ENCODE measurements around the gene CHRND.
"Not testable (repeated sequence)": the region's sequence is repeated elsewhere in the genome, so short reads cannot be mapped to it uniquely, and the experiment has no call there.

CHRND gene

DNA sequence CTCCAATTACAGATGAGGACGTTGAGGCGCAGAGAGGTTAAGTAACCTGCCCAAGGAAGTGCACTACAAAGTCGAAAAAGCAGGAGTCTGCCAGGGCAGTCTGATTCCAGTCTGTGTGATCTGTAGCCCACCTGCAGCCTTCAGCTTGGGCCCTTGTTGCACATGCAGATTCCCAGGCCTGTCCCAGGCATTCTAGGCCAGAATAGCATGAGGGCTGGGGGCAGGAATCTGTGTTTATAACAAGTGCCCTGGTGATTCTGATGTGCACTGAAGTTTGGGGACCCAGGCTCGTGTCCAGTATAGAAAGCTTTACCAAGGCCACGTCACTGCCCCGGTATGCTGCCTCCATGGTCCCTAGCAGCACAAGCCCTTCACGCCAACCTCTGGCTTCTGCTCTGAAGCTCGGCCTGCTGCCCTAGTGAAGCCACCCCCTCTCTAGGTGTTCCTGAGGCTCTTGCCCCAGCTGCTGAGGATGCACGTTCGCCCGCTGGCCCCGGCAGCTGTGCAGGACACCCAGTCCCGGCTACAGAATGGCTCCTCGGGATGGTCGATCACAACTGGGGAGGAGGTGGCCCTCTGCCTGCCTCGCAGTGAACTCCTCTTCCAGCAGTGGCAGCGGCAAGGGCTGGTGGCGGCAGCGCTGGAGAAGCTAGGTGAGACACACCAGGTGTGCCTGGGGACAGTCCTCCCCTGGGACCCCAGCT, 18.1 kb downstream of the CHRND start:
- no peak for DNase-seq

DNA sequence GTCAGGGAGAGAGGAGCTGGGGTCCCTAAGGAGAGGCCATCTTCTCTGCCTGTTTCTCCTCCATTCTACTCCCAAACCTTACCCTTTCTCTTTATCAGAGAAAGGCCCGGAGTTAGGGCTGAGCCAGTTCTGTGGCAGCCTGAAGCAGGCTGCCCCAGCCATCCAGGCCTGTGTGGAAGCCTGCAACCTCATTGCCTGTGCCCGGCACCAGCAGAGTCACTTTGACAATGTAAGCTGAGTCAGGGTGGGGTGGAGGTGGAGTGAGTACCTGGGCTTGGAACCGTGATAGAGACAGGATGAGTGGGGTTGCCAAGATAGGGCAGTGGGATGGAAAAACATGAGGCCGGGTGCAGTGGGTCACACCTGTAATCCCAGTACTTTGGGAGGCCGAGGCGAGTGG, 18.7 kb downstream of the CHRND start:
- DNase-seq: no peak

DNA sequence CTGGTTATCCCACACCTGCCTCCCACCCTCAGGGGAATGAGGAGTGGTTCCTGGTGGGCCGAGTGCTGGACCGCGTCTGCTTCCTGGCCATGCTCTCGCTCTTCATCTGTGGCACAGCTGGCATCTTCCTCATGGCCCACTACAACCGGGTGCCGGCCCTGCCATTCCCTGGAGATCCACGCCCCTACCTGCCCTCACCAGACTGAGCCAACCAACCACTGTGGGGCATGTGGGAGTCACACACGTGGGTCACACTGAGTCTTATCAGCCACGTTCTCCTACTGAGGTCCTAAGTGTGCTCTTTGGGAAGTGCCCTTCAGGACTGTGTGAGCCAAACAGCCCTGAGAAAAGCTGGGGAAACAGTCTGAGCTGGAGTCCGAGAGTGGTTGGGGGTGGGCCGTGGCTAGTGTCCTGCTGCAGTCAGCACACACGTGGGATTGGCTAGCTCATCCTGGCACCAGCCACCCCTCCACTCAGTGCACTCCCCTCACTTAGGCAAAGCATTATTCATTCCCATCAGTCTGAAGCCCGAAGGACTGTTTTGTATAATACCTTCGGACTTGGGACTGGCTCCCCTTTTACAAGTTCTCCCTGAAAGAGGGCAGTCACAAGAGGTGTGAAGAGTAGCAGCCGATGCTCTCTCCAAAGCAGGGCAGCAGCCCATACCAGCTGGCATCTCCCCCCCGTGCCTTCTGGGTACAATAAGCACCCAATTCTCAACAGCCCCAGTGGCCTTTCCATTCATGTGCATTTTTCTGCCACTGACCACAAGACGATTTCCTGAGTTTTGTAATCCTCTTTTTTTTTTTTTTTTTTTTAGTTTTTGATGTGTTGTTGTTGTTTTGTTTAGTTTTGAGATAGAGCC, 19.8 kb downstream of the CHRND start:
- no peak for DNase-seq

DNA sequence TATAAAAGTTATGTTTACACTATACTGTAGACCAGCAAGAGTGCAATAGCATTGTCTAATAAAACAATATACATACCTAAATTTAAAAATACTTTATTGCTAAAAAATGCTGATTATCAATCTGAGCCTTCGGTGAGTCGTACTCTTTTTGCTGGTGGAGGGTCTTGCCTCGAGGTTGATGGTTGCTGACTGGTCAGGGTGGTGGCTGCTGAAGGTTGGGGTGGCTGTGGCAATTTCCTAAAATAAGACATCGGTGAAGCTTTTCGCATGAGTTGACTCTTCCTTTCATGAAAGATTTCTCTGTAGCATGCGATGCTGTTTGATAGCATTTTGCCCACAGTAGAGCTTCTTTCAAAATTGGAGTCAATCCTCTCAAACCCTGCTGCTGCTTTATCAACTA, 22.0 kb downstream of the CHRND start:
- no peak for DNase-seq

DNA sequence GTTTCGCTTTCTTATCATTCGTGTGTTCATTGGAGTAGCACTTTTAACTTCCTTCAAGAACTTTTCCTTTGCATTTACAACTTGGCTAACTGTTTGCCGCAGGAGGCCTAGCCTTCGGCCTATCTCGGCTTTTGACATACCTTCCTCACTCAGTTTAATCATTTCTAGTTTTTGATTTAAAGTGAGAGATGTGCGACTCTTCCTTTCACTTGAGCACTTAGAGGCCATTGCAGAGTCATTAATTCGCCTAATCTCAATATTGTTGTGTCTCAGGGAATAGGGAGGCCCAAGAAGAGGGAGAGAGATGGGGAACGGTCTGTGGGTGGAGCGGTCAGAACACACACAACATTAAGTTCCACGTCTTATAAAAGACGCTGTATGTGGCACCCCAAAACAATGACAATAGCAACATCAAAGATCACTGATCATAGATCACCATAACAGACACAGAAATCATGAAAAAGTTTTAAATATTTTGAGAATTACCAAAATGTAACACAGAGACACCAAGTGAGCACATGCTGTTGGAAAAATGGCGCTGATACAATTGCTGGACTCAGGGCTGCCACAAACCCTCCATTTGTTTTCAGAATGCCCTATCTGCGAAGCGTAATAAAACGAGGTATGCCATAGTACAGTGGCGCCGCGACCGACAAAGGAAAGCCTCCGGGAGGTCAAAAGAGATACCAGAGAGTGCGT, 23.8 kb downstream of the CHRND start:
- no peak for DNase-seq

DNA sequence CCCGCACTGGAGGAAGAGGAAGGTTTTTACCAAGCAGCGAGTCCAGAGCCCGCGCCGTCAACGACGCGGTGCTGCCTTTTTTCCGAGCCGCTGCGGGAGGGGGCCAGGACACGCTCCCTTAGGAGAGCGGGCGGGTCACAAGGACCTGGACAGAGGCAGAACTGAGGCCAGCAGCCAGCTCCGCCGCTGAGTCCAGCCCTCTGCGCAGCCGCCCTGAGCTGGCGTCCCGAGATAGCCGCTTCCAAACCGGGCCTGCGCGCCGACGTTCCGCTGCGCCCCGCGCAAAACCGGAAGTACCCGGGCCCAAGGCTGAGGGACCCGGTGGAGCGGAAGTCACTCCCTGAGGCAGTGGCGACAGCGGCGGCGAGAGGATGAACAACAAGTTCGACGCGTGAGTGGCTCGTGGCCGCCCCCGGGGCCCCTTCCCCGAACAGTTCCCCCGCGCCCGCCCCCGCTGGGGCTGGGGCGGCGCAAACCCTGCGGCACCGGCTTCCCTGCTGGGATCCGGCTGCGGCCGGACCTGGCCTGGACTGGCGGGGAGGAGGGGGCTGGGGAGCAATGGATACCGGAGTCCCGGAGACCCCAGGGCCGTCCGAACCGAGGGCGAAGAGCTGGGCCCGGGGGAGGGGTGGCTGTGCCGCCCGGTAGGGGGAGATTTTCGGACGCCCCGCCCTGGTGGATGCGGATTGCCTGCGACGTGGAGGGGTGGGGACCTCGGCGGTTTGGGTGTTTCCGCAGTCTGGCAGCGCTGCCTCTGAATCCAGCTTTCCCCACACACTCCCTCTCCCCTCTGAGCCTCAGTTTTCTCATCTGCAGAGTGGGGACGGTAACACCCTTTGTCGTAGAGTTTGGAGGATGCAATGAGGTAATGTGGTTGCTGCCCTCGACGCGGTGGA, 24.6 kb downstream of the CHRND start, which contains the start of the genes EIF4E2 and TIGD1:
EIF4E2 (plus strand) TSS at position 336 of the 896 bp plus-strand sequence; CDS start at position 372, 36 bp downstream.
TIGD1 (minus strand) TSS at position 204 of the 896 bp plus-strand sequence. CDS start 675 bp downstream, outside the sequence.
- peak; percentile 95 for DNase-seq

DNA sequence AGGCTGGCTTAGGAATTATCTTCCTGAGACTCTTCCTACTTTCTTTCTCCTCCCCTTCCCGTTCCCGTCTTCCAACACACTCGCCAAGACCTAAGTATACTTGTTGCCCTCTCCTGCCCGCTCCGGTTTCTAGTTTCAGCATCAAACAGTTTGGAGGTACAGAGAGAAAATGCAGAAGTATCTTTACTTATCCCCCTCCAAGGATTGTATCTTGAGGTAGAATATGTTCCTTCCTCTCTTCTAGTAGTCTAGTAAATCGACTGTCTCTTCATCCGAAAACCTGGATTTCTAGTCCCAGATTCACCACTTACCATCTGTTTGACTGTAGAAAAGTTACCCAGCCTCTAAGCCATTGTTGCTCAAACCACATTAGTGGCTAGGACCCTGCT, 25.3 kb downstream of the CHRND start:
- no peak for DNase-seq

DNA sequence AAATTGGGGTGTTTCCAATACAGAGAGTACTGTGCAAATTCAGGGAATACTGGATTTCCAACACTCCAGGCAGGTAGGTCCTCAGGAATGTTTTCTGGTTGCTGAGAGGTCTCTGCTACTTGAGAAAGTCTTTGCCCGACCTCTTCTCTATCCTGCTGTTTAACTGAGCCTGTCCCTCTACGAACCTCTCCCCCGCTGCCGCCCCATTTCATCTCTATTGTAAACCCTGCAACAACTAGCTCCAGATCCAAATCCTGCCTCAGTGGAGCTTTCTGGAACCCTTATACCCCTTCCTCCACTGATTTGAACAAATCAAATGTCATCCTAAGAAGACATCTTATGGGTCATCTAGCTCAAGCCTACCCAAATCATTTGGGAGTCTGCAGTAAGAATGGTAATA, 25.8 kb downstream of the CHRND start:
- no peak for DNase-seq

DNA sequence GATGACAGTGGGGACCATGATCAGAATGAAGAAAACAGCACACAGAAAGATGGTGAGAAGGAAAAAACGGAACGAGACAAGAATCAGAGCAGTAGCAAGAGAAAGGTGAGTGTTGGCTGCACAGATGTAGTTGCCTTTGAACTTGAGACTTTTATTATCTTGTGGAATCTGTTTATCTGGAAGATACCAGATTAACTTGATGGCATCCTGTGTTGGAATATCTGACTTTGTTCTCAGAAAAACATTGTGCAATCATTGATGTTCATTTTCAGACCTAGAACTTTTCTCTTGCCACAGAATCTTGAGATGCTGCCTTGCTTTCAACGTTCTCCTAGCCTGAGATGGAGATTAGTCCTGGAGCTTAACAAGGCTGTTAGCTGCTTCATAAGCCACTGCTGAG, 30.5 kb downstream of the CHRND start:
- no peak for DNase-seq

DNA sequence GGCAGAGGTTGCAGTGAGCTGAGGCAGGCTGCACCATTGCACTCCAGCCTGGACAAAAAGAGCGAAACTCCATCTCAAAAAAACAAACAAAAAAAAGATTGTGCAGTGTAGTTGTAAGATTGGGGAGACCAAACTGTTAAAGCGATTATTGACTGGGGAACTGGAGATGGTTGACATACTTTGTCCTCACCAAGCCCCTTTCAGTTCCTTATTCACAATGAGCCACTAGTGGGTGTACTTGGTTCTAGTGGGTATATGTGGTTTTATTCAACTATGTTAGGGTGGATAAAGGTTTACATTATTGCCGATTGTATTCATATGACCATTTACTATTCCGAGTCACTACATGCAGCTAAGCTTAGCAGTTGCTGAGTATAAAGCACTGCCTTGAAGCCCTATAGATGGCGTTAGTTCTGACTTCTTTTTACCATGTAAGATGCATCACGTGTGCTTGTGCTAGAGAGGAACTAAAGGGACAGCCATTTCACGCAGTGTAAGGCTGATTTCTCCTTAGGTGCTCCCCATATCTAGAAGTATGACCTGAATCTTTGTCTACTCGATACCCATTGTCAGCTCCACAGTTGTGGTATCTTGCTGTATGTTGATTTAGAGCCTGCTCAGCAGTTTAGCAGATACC, 36.7 kb downstream of the CHRND start:
- DNase-seq: no peak

DNA sequence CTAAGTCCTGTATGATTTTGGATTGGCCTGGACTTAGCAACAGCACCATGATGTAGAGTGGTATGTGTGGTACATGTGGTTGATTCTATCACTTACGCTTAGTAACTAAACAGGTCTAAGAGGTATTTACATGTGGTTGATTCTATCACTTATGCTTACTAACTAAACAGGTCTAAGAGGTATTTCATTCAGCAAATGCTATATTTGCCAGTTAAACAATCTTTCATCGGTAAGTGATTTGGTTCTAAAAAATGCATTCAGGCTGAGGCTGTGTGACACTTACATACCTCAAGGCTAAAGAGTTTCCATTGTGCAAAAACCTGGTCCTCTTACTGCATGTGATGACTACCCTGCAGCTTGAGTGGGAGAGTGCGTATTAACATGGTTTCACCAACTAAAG, 37.6 kb downstream of the CHRND start:
- no peak for DNase-seq

DNA sequence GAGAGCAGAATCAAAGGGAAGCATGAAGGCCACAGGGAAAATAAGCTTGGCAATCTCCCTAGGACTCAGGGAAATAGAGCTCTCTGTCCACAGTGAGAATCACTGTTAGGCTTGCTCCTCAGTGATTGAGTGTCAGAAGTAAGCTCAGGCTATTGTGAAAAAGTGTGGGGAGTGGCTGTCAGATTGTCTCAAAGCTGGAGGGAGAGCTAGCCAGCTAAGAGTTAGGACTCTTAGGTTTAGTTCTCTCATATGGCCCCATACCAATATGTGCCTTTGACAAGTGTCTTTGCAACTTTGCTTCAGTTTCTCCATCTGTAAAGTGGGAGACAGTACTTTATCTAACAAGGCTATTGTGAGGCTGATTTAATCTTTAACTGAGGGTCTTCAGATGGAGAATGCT, 41.8 kb downstream of the CHRND start:
- DNase-seq: no peak

DNA sequence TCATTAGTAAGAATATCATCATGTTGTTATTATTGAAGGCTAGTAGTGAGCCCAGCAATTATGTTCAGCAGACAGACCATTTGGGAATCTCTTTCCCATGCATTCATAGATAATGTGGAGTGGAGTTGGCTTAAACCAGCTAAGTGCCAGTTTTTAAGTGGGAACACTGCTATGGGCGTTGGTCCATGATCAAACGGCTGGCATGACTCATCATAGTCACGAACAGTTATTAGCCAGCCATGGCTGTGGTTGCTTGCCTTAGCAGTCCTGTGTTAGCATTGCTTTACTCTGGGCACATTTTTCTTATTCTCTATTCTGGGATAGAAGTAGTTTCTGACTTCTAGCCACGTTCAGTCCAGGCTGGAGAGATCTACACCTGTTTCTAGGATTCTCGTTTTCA, 42.2 kb downstream of the CHRND start:
- DNase-seq: no peak

DNA sequence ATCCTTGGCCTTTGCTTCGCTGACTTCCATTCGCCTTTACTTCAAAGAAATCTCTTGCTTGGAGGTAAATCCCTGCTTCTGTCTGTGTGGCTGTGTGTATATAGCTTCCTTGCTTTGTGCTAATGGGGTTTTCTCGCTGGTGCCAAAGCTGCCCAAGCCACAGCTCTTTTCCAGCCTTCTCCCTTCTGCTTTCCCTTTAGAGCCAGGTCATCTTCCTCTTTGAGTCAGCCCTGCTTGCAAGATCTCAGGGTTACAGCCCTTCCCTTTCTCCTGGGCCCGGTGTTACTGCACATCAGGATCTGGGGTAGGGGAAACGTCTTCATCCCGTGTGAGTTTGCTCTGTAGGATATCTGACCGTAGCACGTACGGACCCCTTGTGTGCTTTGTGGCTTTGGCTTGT, 43.6 kb downstream of the CHRND start:
- DNase-seq: no peak

DNA sequence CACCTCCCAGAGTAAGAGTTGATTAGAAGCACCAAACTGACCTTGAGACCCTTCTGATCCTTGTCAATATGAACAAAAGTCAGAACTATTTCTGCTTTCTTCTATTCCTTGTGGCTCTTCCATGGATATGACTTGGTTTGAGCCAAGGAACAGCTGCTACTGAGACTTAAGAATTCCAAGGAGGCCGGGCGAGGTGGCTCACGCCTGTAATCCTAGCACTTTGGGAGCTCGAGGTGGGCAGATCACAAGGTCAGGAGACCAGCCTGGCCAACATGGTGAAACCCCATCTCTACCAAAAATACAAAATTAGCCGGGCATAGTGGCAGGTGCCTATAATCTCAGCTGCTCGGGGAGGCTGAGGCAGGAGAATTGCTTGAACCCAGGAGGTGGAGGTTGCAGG, 44.5 kb downstream of the CHRND start:
- not testable (repeated sequence) for DNase-seq

DNA sequence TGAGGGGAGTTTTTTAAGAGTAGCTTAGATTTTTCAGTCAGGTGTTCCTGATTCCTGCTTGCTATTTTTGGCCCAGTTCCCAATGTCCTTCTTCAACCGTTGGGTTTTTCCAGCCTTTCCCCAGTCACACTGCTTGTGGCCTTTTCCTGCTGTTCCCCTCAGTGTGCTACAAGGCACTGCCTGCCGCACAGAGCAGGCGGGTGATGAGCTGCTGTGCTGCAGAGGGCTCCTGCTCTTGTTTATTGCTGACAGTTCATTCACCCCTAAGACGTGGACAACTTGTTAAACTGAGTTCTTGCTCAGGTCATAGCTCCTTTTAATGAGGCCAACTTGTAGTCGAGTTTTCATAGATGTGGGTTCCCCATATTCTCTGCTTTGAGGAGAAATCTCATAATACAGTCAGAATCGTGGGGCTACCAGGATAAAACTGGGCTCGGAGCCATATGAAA, 45.1 kb downstream of the CHRND start:
- no peak for DNase-seq

DNA sequence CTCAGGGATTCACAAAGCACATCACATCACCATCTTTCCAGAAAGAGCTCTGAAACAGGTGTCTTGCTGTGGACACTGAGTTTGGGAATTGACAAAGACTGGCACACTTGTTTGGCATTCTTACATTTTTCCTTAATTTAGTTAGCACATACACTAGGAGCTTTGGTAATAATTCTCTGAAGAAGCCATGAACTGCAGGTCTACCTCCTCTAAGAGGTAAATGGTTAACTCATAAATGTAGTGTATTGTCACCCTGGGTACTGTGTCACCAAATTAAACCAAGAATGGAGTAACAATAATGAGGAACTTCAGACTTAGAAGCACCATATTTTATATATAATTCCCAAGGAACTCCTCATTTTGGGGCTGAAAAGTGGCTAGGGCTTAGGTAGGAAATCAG, 47.1 kb downstream of the CHRND start:
- no peak for DNase-seq

DNA sequence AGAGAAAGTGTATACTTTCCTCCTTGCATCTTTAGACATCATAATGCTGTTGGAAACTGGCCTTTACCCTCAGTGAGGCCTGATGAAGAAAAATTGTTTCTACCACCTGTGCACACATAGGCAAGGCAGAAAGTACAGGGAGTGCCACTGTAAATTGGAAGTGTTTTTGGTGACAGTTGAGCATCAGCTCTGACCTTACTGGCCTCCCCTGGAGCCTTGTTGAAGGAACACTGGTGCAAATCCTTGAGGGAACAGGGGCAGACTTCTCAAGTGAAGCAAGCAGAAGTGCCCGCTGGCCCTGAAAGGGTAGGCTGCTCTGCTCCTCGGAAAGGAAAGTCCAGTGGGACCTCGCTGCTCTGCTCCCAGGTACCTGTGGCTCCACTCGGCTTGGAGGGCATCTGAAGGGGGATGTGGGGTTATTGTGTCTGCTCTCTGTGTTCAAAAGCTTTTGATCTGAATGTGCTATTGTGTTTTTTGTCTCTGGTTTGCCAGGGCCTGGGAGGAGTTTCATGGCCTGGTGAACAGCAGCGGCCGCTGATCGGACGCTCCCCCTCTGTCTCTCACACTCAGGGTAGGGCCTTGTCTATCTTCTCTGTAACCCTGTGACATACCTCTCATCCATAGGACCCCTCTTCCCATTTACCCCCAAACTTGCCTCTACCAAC, 47.9 kb downstream of the CHRND start:
- no peak for DNase-seq

DNA sequence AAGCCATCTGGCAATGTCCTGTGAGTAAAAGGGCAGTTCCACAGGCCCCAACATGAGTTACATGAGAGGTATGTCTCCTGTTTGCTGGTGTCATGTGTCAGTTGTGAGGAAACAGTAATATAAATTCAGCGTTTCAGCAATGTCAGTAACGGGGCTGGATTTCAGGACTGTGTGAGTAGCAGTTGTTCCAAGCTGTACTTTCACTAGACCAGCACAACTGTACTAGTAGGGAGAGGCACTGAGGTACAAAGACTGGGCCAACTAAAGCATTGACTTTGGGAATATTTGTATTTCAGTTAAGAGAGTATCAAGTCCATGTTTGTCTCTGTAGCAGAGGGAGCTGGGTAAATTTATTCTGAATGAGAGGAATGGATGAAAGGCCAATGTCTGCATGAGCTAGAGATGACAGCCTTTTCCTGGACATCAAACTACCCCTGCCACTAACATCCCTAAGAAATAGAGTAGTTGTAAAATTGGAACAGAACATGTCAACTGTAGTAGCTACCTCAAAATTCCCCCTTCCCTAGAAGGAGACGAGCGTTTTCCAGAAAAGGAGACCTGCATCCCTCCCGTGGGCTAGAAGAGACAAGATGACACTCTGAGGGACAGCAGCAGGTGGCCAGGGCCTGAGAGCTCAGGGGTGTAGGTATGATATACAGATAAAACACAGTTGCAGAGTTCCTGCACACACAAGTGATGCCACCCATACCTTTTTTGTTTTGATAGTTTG, 48.9 kb downstream of the CHRND start:
- DNase-seq: no peak

DNA sequence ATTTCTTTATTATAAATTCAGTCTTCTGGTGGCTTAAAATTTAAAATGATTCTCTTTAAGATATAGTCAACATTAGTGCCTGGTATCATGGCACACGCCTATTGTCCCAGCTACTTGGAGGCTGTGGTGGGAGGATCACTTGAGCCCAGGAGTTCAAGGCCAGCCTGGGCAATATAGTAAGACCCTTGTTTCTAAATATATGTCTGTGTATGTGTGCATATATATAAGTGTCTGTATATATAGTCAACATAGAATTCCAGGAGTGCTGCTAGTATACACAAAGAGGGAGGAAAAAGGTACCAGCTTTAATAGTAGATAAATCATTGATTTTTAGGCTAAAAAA, 49.4 kb downstream of the CHRND start:
- no peak for DNase-seq

DNA sequence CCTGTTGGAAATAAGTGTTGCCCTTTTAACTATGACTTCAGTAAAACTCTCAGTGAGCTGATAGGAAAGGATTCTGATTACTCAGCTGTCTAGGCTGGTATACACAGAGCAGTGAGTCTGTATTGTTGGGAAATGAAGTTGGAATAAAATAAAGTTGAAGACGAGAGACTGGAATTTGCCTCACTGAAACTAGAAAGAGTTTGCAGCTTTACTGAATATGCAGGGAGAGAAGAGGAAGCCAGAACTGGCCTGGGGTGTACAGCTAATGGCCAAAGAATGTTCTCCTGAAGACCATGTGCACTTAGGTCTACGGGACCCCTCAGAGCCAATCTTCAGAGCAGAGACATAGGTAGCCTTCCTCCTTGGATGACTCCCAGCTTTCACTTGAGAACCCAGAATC, 51.0 kb downstream of the CHRND start:
- DNase-seq: no peak
